ENCODE data around the gene TMOD1. TPM values are rescaled to one million over a fixed set of nuclear protein-coding genes. Genes with fewer than 3 reads are reported as not detected.

The TMOD1 gene
- total and polyA plus RNA-seq, 9 of the 15 experiments (the other 6 are each of a cell fraction or from before 2014, with no cell fraction given) = 7.1 to 41.2 (median 14.2) TPM

DNA sequence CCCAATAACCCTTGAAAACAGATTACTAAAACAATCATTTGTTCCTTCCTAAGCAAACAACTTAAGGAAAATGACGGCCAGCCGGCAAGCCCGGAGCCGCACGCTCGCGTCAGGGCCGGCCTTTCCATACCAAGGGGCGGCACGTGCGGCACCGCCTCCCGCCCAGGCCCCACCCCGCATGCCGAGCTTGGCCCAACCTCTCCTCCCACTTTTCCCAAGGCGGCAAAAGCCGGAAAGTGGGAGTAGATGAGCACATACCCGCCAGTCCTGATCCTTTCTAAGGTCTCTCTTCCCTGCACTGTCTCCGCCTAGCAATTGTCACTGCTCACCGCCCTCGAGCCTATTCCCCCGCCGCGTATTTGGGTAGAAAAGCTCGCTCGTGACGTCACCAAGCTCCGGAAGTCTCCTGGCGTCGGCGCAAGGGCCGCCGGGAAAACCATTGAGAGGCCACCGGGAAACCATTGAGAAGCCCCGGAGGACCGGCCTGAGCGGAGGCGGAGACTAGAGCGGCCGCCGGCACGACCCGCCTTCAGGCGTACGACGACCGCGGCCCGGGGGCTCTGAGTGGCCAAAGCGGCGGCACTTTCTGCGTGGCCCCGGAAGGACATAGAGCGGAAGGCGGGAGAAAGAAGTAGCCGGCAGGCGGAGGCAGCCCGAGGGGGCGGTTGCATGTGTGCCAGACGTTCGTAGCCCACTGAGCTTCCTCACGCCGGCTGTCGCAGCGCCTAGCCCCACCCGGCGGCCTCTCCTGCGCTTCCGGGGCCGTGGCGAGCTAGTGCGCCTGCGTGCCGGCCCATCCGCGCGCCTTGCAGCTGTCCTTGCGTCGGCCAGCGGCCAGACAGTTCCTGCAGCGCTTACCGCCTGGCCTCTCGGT lies 131.8 kb downstream of the TMOD1 start, which contains the start of the genes NCBP1 and TSTD2 (continued):
- TF ChIP-seq, protein P1, sequence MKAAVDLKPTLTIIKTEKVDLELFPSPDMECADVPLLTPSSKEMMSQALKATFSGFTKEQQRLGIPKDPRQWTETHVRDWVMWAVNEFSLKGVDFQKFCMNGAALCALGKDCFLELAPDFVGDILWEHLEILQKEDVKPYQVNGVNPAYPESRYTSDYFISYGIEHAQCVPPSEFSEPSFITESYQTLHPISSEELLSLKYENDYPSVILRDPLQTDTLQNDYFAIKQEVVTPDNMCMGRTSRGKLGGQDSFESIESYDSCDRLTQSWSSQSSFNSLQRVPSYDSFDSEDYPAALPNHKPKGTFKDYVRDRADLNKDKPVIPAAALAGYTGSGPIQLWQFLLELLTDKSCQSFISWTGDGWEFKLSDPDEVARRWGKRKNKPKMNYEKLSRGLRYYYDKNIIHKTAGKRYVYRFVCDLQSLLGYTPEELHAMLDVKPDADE (conservative IDR thresholded peaks at IDR 0.05; ENCODE audit: control insufficient read depth, low read depth, low read length) = peak; percentile 68; the same call in 1 of the 2 replicates
- TF ChIP-seq ZNF740 (CRISPR knock-in tag; IDR thresholded peaks at IDR 0.05) (0 out of 2 replicates have a peak, but pooled peaks have one; percentile 46), ZNF740 (tag; IDR thresholded peaks at IDR 0.05) (no peak), CCAR2 (IDR thresholded peaks at IDR 0.05; ENCODE audit: low read depth, low read length) (no peak), SAFB2 (IDR thresholded peaks at IDR 0.05; ENCODE audit: borderline replicate concordance, low read depth, low read length, severe bottlenecking) (no peak), EP300 (IDR thresholded peaks at IDR 0.05; ENCODE audit: low read length) (peak; percentile 24), RBM34 (IDR thresholded peaks at IDR 0.05; ENCODE audit: borderline replicate concordance, insufficient read depth, low read length) (0 out of 2 replicates have a peak, but pooled peaks have one; percentile 73), TRIM28 (IDR thresholded peaks at IDR 0.05) (no peak), ZNF445 (CRISPR knock-in tag; IDR thresholded peaks at IDR 0.05; ENCODE audit: low read depth) (no peak), ZBTB7A (IDR thresholded peaks at IDR 0.05; ENCODE audit: borderline replicate concordance, control insufficient read depth, low read depth, low read length) (peak; percentile 90; the same call in 1 of the 2 replicates), ZNF778 (CRISPR knock-in tag; IDR thresholded peaks at IDR 0.05) (no peak), SAP30 (IDR thresholded peaks at IDR 0.05; ENCODE audit: borderline replicate concordance, insufficient read depth, low read depth, low read length, poor library complexity, severe bottlenecking) (peak; percentile 88), ZBTB8A (IDR thresholded peaks at IDR 0.05; ENCODE audit: partially characterized antibody) (no peak), ZHX1 (conservative IDR thresholded peaks at IDR 0.05; ENCODE audit: low read length) (no peak), FOXM1 (IDR thresholded peaks at IDR 0.05; ENCODE audit: low read depth) (no peak), FOXM1 (CRISPR knock-in tag; IDR thresholded peaks at IDR 0.05; ENCODE audit: low read depth) (no peak), ZNF354B (CRISPR knock-in tag; IDR thresholded peaks at IDR 0.05) (no peak), ZNF780A (CRISPR knock-in tag; IDR thresholded peaks at IDR 0.05) (no peak)
- TF ChIP-seq, protein P2, sequence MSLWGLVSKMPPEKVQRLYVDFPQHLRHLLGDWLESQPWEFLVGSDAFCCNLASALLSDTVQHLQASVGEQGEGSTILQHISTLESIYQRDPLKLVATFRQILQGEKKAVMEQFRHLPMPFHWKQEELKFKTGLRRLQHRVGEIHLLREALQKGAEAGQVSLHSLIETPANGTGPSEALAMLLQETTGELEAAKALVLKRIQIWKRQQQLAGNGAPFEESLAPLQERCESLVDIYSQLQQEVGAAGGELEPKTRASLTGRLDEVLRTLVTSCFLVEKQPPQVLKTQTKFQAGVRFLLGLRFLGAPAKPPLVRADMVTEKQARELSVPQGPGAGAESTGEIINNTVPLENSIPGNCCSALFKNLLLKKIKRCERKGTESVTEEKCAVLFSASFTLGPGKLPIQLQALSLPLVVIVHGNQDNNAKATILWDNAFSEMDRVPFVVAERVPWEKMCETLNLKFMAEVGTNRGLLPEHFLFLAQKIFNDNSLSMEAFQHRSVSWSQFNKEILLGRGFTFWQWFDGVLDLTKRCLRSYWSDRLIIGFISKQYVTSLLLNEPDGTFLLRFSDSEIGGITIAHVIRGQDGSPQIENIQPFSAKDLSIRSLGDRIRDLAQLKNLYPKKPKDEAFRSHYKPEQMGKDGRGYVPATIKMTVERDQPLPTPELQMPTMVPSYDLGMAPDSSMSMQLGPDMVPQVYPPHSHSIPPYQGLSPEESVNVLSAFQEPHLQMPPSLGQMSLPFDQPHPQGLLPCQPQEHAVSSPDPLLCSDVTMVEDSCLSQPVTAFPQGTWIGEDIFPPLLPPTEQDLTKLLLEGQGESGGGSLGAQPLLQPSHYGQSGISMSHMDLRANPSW (CRISPR knock-in tag; IDR thresholded peaks at IDR 0.05) = no peak

Data from K562 (cell line).